CD14-positive monocyte (primary cell): ENCODE data around the gene CACNA1G. TPM values are rescaled to one million over a fixed set of nuclear protein-coding genes. Genes with fewer than 3 reads are reported as not detected.

Experiments
- DNase-seq, 3 donors: peaks; one replicate each; pipeline ENCODE4 v3.0.0-alpha.2; 2011 to 2022
- H2AFZ ChIP-seq: 2 replicates; pipeline ENCODE4 v1.6.0; 2012; ENCODE audit warnings: mild to moderate bottlenecking, low read depth, low read length, inconsistent platforms; ENCODE audit not compliant: insufficient read depth, poor library complexity, severe bottlenecking
- H3K27ac ChIP-seq, 2 donors: 1 replicate in 1 of 2; 2 replicates in 1 of 2; pipeline ENCODE4 v1.5.1; 2012 to 2013; ENCODE audit warnings: low read length in 2 of 2, control low read depth in 1 of 2, inconsistent platforms in 1 of 2, low read depth in 1 of 2, mild to moderate bottlenecking in 1 of 2
- H3K27me3 ChIP-seq, 2 donors: one replicate each; pipeline versions ENCODE4 v1.6.0 to v1.6.1; 2011 to 2013; ENCODE audit warnings: low read length in 2 of 2; ENCODE audit not compliant: control insufficient read depth in 2 of 2, insufficient read depth in 2 of 2
- H3K36me3 ChIP-seq, 2 donors: replicated peaks in 1 of 2; 1 replicate in 1 of 2; 2 replicates in 1 of 2; pipeline versions ENCODE4 v1.5.1 to v1.6.1; 2012 to 2013; ENCODE audit warnings: low read length in 2 of 2, control low read depth in 1 of 2, inconsistent platforms in 1 of 2, mild to moderate bottlenecking in 1 of 2; ENCODE audit not compliant: insufficient read depth in 2 of 2, control insufficient read depth in 1 of 2
- H3K4me1 ChIP-seq, 2 donors: 1 replicate in 1 of 2; 2 replicates in 1 of 2; pipeline versions ENCODE4 v1.5.1 to v1.6.1; 2012 to 2013; ENCODE audit warnings: low read length in 2 of 2, control low read depth in 1 of 2, inconsistent platforms in 1 of 2, mild to moderate bottlenecking in 1 of 2, moderate library complexity in 1 of 2; ENCODE audit not compliant: insufficient read depth in 2 of 2, control insufficient read depth in 1 of 2
- H3K4me2 ChIP-seq: replicated peaks from 2 replicates; pipeline ENCODE3; 2012; ENCODE audit warnings: low read length, moderate library complexity, mild to moderate bottlenecking; ENCODE audit not compliant: poor library complexity, severe bottlenecking; ENCODE audit errors: extremely low read depth
- H3K4me3 ChIP-seq, 3 experiments: fragments of 200-600 bp in 1 of 3; sonication (generic) in 1 of 3; replicated peaks in 1 of 3; 1 replicate in 2 of 3; 2 replicates in 1 of 3; pipeline ENCODE4 v1.5.1; 2011 to 2013; ENCODE audit warnings: low read length in 3 of 3, mild to moderate bottlenecking in 3 of 3, control low read depth in 2 of 3, low read depth in 2 of 3, inconsistent platforms in 1 of 3, moderate library complexity in 1 of 3
- H3K79me2 ChIP-seq: 2 replicates; pipeline ENCODE4 v1.6.0; 2012; ENCODE audit warnings: mild to moderate bottlenecking, control low read depth, inconsistent platforms, low read length, moderate library complexity; ENCODE audit not compliant: insufficient read depth
- H3K9ac ChIP-seq: 2 replicates; pipeline ENCODE4 v1.6.0; 2017; ENCODE audit warnings: low read length, mild to moderate bottlenecking; ENCODE audit not compliant: insufficient read depth, poor library complexity, severe bottlenecking
- H3K9me3 ChIP-seq, 2 donors: replicated peaks in 1 of 2; 1 replicate in 1 of 2; 2 replicates in 1 of 2; pipeline versions ENCODE4 v1.5.1 to v1.6.1; 2012 to 2013; ENCODE audit warnings: low read length in 2 of 2, control low read depth in 1 of 2; ENCODE audit not compliant: control insufficient read depth in 1 of 2, insufficient read depth in 1 of 2
- H4K20me1 ChIP-seq: 2 replicates; pipeline ENCODE4 v1.6.0; 2012; ENCODE audit warnings: mild to moderate bottlenecking, low read length, control low read depth, moderate library complexity; ENCODE audit not compliant: insufficient read depth
- H3K27ac Mint-ChIP-seq, 7 donors: one replicate each; pipeline ENCODE4 v1.8.0; 2020; ENCODE audit warnings: mild to moderate bottlenecking in 7 of 7, mixed read lengths in 7 of 7, moderate library complexity in 6 of 7, inconsistent platforms in 2 of 7
- H3K27me3 Mint-ChIP-seq, 3 donors: one replicate each; pipeline ENCODE4 v1.8.0; 2021 to 2022; ENCODE audit warnings: low read depth in 3 of 3, mild to moderate bottlenecking in 3 of 3, mixed read lengths in 3 of 3, moderate library complexity in 3 of 3, inconsistent platforms in 1 of 3
- H3K36me3 Mint-ChIP-seq, 2 donors: one replicate each; pipeline ENCODE4 v1.8.0; 2020; ENCODE audit warnings: mixed read lengths in 2 of 2, inconsistent platforms in 1 of 2, mild to moderate bottlenecking in 1 of 2
- H3K4me1 Mint-ChIP-seq: one replicate; pipeline ENCODE4 v1.8.0; 2020; ENCODE audit warnings: mild to moderate bottlenecking, mixed read lengths
- H3K4me3 Mint-ChIP-seq, 2 donors: one replicate each; pipeline ENCODE4 v1.8.0; 2020; ENCODE audit warnings: mild to moderate bottlenecking in 2 of 2, mixed read lengths in 2 of 2, moderate library complexity in 1 of 2
- H3K9me3 Mint-ChIP-seq, 7 donors: one replicate each; pipeline ENCODE4 v1.8.0; 2020 to 2022; ENCODE audit warnings: mixed read lengths in 7 of 7, mild to moderate bottlenecking in 6 of 7, moderate library complexity in 6 of 7, inconsistent platforms in 2 of 7
- CTCF ChIP-seq: fragments of 200-600 bp; IDR thresholded peaks from one replicate; pipeline ENCODE4 v1.8.0; 2022; ENCODE audit warnings: antibody characterized with exemption, mild to moderate bottlenecking
- WGBS: methylation state at CpG from one replicate; pipeline ENCODE4 v1.1.5; 2013; ENCODE audit warnings: missing lambda C conversion rate; ENCODE audit not compliant: insufficient coverage; 5-methylcytosine and 5-hydroxymethylcytosine counted together
- intact Hi-C, 2 donors: fragments of 100-400 bp; cut with micrococcal nuclease; formaldehyde crosslinking; loops; one replicate each; pipeline versions ENCODE4 v1.15.0 to v1.15.1; 2023
- polyA plus RNA-seq, 3 donors: library from polyadenylated mRNA; depleted of rRNA in 1 of 3; unstranded in 2 of 3; stranded (reverse) in 1 of 3; fragments of 300-500 nt in 2 of 3; fragments of >200 nt in 1 of 3; fragmentation: Illumina TruSeq in 2 of 3; gene quantifications; 1 replicate in 2 of 3; 2 replicates in 1 of 3; pipeline ENCODE4 v1.2.3, GENCODE V29; 2012 to 2021

CACNA1G gene
- polyA plus RNA-seq, 3 donors, result 0.03 TPM; not detected in 2

GRCh38 chr17:50570032-50570431 lies 9.5 kb downstream of the CACNA1G start:
- Mint-ChIP-seq H3K4me1 (peaks cover 7% of the 10 kb centered on the region), H3K36me3 (no peaks in the 10 kb centered on the region), H3K9me3 (peaks cover 0 to 3% (median 0%) of the 10 kb centered on the region in 7 donors), H3K27ac (no peak overlapping the region), H3K27me3 (peaks cover 28 to 40% (median 35%) of the 10 kb centered on the region in 3 donors), H3K4me3 (no peak overlapping the region)
- WGBS, result 95% methylated on average over 6 of the region's 8 CpGs
- H3K36me3 ChIP-seq, result no peaks in the 10 kb centered on the region
- no peak overlapping the region for H3K9ac ChIP-seq
- H4K20me1 ChIP-seq, result no peaks in the 10 kb centered on the region
- no peak overlapping the region for H2AFZ ChIP-seq
- no peaks in the 10 kb centered on the region for H3K9me3 ChIP-seq
- intact Hi-C loops, result no loop called here
- H3K4me2 ChIP-seq, result no peak overlapping the region
- TF ChIP-seq CTCF, result no peak
- H3K4me3 ChIP-seq, result no peak overlapping the region
- H3K27me3 ChIP-seq, result peaks cover 12 to 25% of the 10 kb centered on the region in 2 donors
- DNase-seq, result no peak
- no peaks in the 10 kb centered on the region for H3K4me1 ChIP-seq
- no peak overlapping the region for H3K27ac ChIP-seq
- H3K79me2 ChIP-seq, result no peaks in the 10 kb centered on the region

GRCh38 chr17:50570528-50570927 lies 10.0 kb downstream of the CACNA1G start:
- Histone ChIP-seq H3K9me3 (no peaks in the 10 kb centered on the region), H3K27me3 (peaks cover 10 to 20% of the 10 kb centered on the region in 2 donors), H3K27ac (no peak overlapping the region), H3K4me1 (no peaks in the 10 kb centered on the region), H3K79me2 (no peaks in the 10 kb centered on the region), H3K4me2 (no peak overlapping the region), H2AFZ (no peak overlapping the region), H4K20me1 (no peaks in the 10 kb centered on the region), H3K4me3 (no peak overlapping the region), H3K36me3 (no peaks in the 10 kb centered on the region), H3K9ac (no peak overlapping the region)
- Mint-ChIP-seq H3K9me3 (peaks cover 0 to 2% (median 0%) of the 10 kb centered on the region in 7 donors), H3K27me3 (peaks cover 23 to 35% (median 32%) of the 10 kb centered on the region in 3 donors), H3K27ac (no peak overlapping the region), H3K36me3 (no peaks in the 10 kb centered on the region), H3K4me1 (peaks cover 5% of the 10 kb centered on the region), H3K4me3 (no peak overlapping the region)
- TF ChIP-seq CTCF, result no peak
- no peak for DNase-seq
- intact Hi-C loops, result no loop called here
- 81% methylated on average over 5 of the region's 7 CpGs for WGBS
